GM03348 (cell line): Measurements from ENCODE around the gene MED15.

Source experiments
- DNase-seq: peaks from one replicate; pipeline ENCODE4 v3.0.0; 2012; ENCODE audit warnings: low spot score

MED15 gene

DNA sequence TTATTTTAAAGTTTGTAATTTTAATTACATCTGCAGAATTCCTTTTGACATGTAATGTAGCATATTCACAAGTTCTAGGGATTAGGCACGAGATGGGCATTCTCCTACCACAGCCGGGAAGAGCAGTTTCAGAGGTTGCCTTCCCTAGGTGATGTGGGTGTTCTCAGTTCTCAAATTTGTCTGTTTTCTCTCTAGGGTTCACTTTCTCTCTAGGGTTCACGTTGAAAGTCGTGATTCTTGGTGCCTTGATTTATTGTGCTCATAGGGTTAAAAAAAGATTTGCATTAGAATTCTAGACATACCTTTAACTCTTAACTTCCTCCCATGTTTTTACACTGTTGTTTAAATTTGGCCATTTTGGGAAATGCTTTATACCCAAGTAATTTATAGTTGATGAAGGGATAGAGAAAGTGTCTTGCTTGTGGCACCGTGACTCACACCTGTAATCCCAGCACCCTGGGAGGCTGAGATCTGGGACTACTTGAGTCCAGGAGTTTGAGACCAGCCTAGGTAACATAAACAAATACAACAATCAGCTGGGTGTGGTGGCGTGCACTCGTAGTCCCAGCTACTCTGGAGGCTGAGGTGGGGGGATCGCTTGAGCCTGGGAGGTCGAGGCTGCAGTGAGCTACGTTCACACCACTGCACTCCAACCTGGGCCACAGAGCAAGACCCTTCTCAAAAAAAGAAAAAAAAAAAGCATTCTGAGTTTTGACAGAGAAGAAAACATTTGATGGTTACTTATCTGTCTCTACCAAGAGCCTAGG is 3.6 kb downstream of the MED15 start:
- no peak for DNase-seq

DNA sequence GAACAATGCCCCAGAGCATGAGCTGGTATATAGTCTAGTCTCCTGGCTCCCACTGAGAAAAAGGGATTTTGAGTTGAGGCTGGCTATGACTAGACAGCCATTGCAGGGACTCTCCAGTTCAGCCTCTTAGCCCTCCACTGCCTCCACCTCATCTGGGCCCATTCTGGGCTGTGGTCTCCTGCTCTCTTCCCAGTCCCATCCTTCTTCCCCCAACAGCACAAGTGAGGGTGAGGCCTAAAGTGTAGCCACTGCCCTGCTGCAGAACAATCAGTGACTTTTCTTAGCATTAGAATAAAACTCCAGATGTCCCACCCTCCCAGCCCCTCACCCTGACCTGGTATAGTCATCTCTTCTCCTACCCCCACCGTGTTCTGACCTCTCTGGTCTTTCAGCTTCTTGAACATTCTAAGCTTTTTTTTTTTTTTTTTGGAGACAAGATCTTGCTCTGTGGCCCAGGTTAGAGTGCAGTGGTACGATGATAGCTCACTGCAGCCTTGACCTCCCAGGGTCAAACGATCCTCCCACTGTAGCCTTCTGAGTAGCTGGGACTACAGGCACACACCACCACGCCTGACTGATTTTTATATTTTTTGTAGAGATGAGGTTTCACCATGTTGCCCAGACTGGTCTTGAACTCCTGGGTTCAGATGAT is 4.3 kb downstream of the MED15 start:
- DNase-seq, result no peak

DNA sequence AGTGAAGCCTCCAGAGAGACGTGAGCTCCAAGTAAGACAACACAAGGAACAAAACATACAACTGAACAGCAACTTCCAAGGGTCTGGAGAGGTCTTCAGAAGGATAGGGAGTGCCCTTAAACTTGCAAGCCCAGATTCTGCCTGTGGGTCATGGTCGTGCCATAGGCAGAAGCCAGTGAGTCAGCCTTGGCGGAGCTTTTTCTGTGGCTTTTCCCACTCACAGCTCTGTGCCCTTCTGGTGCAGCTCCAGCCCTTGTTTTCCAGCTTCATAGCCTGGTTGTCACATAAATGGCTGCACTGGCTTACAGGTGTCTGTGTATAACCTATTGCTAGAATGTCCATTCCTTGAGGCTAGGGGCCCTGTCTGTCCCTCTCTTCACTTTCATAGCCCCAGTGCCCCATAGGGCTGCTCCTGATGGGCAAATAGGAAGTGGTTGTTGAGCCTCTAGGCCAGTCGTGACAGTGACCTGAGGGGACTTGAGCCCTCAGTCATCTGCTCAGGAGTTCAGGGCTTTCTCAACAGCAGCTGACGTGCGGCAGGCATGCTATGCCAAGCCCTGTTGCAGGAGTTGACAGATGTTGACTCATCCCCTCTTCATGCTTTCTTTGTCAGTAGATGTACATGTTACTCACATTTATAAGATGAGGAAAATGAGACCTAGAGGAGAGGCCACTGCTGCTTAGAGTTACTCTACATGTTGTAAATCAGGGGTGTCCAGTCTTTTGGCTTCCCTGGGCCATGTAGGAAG is 7.4 kb downstream of the MED15 start:
- peak; percentile 83 for DNase-seq

DNA sequence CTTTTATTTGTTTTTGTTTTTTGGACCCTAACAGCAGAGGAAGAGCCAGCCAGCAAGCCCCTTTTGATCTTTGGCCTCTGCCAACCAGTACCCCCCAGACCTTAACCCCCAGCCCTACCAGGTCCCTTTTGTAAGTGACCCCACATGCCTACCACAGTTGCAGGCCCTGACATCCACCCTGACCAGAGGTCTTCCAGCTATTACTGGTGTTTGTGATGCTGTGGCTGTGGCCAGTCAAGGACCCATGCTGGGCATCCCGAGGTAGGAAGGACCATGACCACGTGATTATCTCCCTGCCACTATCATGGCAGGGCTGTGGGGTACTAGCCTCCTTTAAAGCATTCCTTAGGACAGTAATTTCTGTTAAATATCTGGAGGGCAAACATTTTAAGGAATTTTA is 9.0 kb downstream of the MED15 start:
- no peak for DNase-seq

- no peak for DNase-seq
Observed at GRCh38 chr22:20517422-20517821, 10.0 kb downstream of the MED15 start.

GRCh38 chr22:20517841-20518592 is 10.6 kb downstream of the MED15 start:
- no peak for DNase-seq

GRCh38 chr22:20519558-20519957 is 12.1 kb downstream of the MED15 start:
- no peak for DNase-seq

DNA sequence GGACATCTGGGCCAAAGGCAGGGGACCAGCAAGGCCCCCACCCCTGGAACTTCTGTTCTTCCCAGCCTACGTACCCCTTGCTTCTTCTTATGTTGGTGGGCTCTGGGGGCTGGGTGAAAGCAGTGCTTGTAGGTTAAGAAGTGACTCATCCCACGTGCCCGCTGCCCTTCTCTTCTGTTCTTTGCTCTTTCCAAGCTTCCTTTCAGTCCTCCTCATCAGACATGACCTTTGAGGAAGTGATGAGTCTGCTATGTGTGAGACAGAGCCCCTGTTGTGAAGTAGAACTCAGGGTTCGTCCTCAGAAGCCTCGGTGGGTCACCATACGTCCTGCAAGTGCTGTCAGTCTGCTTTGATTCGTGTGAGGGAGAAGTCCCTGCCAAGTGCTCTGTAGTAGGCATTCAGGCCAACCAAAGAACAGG is 12.7 kb downstream of the MED15 start:
- no peak for DNase-seq

- no peak for DNase-seq
Observed at GRCh38 chr22:20522134-20523004, 15.0 kb downstream of the MED15 start.

GRCh38 chr22:20523086-20523983 is 15.9 kb downstream of the MED15 start:
- peak; percentile 78 for DNase-seq

DNA sequence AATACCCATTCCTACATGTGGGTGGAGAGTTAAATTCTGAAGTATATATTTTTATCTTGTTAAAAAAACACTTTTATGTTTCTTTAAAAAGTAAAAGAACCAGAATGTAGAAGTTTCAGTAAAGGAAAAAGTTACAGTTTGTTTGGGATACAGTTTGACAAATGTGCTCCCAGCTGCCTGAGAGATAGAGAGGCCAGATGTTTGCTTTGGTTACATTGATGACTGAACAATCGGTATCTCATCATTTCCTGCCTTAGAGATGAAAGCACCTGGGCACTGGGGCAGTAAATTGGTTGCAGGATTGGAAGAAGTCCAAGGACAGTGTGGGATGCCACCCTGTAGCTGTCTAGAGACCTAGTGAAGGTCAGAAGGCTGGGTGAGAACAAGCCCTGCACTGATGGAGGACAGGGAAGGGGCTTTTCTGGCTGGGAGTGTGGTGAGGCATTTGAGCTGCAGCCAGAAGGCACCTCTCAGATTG is 16.6 kb downstream of the MED15 start:
- no peak for DNase-seq

DNA sequence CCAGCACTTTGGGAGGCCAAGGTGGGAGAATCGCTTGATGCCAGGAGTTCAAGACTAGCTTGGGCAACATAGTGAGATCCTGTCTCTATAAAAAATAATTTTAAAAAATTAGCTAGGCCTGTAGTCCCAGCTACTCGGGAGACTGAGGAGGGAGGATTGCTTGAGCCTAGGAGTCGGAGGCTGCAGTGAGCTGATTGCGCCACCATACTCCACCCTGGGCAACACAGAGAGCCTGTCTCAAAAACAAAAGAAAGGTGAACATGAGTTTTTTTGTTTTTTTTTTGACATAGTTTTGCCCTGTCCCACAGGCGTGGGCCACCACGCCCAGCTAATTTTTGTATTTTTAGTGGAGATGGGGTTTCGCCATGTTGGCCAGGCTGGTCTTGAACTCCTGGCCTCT is 17.6 kb downstream of the MED15 start:
- no peak for DNase-seq

GRCh38 chr22:20526305-20526627 is 18.9 kb downstream of the MED15 start:
- DNase-seq, result no peak

DNA sequence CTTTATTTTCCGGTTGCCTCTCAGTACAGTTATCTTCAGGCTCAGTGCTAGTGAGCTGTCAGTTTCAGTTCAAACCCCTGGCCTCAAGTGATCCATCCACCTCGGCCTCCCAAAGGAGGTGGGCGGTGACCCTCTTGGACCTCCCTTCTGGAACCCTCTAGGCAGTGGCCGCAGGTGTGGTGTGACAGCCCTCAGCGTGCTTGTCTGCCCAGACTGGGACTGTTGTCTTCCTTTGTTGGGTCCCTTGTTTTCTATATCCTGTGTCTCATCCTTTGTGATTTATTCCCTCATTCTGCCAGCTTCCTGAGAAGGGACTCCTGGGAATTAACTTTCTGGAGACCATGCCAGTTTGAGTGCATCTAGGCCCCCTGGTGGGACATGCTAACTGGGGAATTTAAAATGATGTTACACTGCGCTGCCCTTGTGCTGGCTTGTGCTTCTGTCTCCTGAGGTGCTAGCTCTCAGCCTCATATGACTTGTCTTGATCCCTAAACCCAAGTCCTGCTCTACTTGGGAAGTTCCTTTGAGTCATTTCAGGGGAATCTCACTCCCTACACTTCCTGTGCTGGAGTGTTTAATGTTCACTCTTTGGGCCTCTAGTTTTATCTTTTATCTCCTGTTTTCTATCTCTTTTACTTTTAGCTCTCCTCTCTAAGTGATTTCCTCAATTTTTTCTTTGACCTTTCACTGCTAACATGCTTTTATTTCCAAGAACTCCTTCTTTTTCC is 19.4 kb downstream of the MED15 start:
- DNase-seq, result peak; percentile 56

- DNase-seq, result no peak
Observed at GRCh38 chr22:20528405-20528978, 21.1 kb downstream of the MED15 start.

DNA sequence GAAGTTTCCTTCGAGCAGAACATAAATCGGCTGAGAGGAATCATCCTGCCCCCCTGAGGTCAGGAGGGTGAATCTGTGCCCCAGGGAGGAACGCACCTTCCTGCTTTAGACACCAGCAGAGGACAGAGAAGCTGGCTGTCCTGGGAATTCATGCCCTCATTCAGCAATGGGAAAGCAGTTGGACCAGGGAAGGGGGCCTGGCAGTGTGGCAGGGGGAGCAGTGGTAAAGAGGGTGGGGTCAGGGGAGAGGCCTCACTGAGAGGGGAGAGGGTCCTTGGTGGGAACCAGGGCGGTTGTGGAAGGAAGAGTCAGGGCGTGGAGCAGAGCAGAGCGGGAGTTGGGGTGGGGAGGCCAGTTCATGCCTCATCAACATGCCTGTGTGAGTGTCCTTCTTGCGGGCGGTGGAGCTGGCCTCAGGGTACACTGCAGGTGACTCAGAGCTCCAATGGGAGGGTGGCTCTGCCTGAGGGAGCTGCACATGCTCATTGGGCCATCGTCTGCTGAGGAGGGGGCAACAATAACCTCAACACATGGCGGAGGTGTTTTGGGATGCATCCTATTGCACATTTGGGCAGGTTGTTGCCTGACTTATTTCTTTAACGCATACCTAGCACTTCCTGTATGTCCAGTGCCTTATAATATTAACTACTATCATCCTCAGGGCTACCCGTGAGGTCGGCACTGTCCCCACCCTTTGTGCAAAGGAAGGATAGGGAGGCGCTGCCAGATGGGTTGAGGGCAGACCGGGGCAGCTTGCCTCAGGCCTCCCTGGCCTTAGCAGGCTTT is 23.2 kb downstream of the MED15 start:
- peak; percentile 83 for DNase-seq

DNA sequence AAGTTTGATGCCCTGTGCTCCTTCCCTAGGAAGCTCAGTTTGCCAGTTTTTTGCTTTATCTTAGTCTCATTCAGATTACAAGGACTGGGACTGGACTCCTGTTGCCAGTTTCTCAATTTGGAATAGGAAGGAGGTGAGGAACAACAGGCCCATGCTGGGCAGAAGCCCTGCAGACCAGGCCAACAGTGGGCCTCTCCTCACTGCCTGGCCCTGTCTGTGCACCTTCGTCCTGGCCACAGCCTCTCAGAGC is 23.7 kb downstream of the MED15 start:
- DNase-seq, result no peak

- peak; percentile 91 for DNase-seq
Observed at GRCh38 chr22:20531404-20532201, 24.2 kb downstream of the MED15 start.
